HEK293T (cell line): ENCODE data around the gene LMNB1.
"Not testable (repeated sequence)": the region's sequence is repeated elsewhere in the genome, so short reads cannot be mapped to it uniquely, and the experiment has no call there.

Experiments used
- ARNT ChIP-seq: fragments of 450-650 bp; IDR thresholded peaks from 2 replicates; pipeline ENCODE4 v1.6.1; 2017; ENCODE audit warnings: mild to moderate bottlenecking
- ELF4 ChIP-seq: fragments of 450-650 bp; IDR thresholded peaks from 2 replicates; pipeline ENCODE4 v1.6.1; 2017; ENCODE audit warnings: antibody characterized with exemption
- FOXK2 ChIP-seq: fragments of 450-650 bp; IDR thresholded peaks from 2 replicates; pipeline ENCODE4 v1.6.1; 2016; ENCODE audit warnings: mild to moderate bottlenecking
- FOXM1 ChIP-seq: fragments of 450-650 bp; IDR thresholded peaks from 2 replicates; pipeline ENCODE4 v1.6.1; 2017; ENCODE audit warnings: mild to moderate bottlenecking, borderline replicate concordance
- NFRKB ChIP-seq: fragments of 450-650 bp; IDR thresholded peaks from 2 replicates; pipeline ENCODE4 v1.6.1; 2016; ENCODE audit warnings: mild to moderate bottlenecking, moderate library complexity
- PKNOX1 ChIP-seq: fragments of 450-650 bp; IDR thresholded peaks from 2 replicates; pipeline ENCODE4 v1.6.1; 2016
- SUZ12 ChIP-seq: fragments of 450-650 bp; IDR thresholded peaks from 2 replicates; pipeline ENCODE4 v1.6.1; 2016; ENCODE audit warnings: mild to moderate bottlenecking
- TARDBP ChIP-seq: fragments of 450-650 bp; IDR thresholded peaks from 2 replicates; pipeline ENCODE4 v1.6.1; 2016
- ZNF384 ChIP-seq: fragments of 450-650 bp; IDR thresholded peaks from 2 replicates; pipeline ENCODE4 v1.6.1; 2016

- not testable (repeated sequence) for TF ChIP-seq SUZ12, TARDBP, FOXK2, PKNOX1, NFRKB, ZNF384, FOXM1, ELF4, ARNT
Measured at GRCh38 chr5:126853541-126854307, 76.8 kb downstream of the LMNB1 start.
